Stimulated activated memory B cell treated with anti-CD40 and anti-IgM and Interleukin-4, amounts not matched to agents 10 μg/mL and 1 μg/mL and 100 μg/mL, for 72 hours (primary cell): ENCODE results near the gene ZC3H8.

ENCODE experiments used
- ATAC-seq: fragments of 150-1000 bp; cut with Tn5 transposase; 2 replicates; pipeline ENCODE4 v1.10.0; 2021
- H3K27ac Mint-ChIP-seq: one replicate; pipeline ENCODE4 v1.8.0; 2022; ENCODE audit warnings: mild to moderate bottlenecking, mixed read lengths
- H3K27me3 Mint-ChIP-seq: one replicate; pipeline ENCODE4 v1.8.0; 2022; ENCODE audit warnings: mixed read lengths
- H3K36me3 Mint-ChIP-seq: one replicate; pipeline ENCODE4 v1.8.0; 2022; ENCODE audit warnings: mixed read lengths
- H3K4me1 Mint-ChIP-seq: one replicate; pipeline ENCODE4 v1.8.0; 2022; ENCODE audit warnings: mixed read lengths
- H3K4me3 Mint-ChIP-seq: one replicate; pipeline ENCODE4 v1.8.0; 2022; ENCODE audit warnings: mild to moderate bottlenecking, moderate library complexity, mixed read lengths
- H3K9me3 Mint-ChIP-seq: one replicate; pipeline ENCODE4 v1.8.0; 2022; ENCODE audit warnings: mixed read lengths

Gene ZC3H8

DNA sequence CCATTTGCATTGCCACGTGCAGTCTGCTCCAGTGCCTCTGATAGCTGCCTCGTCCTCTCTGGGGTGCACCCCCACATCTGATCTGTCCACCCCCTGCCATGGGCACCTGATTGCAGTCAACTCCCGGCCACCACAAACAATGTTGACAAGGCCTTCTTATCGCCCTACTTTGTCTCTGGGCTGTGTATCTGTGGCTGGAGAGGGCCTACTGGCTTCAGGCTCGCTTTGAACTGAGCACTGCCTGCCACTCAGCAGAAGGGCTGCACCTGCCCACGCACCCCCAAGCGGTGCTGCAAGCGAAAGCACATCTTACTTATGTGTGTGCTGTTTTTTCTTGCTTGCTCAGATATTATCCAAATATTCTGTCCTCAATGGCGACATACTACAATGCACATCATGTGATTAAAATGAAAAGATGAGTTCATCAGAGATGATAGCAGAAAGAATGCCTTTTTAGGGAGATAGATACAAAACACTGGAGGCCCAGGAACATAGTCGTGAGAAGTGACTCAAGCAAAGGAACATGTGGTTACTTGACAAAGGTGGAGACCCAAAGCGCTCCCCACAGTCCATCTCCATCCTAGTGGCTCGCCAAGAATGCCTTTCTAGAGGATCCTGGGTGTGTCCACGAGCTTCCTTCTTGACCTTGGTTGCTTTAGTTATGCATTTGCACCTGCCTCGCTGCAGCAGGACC, 87.9 kb downstream of the ZC3H8 start:
- Mint-ChIP-seq H3K27ac (no peak overlapping the region), H3K4me1 (no peaks in the 10 kb centered on the region), H3K4me3 (no peak overlapping the region), H3K9me3 (no peaks in the 10 kb centered on the region), H3K27me3 (no peaks in the 10 kb centered on the region), H3K36me3 (no peaks in the 10 kb centered on the region)
- ATAC-seq, result no peak

GRCh38 chr2:112165296-112165695, 89.5 kb downstream of the ZC3H8 start:
- Mint-ChIP-seq H3K4me1 (peaks cover 3% of the 10 kb centered on the region), H3K4me3 (no peak overlapping the region), H3K27ac (no peak overlapping the region), H3K36me3 (no peaks in the 10 kb centered on the region), H3K27me3 (no peaks in the 10 kb centered on the region), H3K9me3 (no peaks in the 10 kb centered on the region)
- ATAC-seq, result no peak

DNA sequence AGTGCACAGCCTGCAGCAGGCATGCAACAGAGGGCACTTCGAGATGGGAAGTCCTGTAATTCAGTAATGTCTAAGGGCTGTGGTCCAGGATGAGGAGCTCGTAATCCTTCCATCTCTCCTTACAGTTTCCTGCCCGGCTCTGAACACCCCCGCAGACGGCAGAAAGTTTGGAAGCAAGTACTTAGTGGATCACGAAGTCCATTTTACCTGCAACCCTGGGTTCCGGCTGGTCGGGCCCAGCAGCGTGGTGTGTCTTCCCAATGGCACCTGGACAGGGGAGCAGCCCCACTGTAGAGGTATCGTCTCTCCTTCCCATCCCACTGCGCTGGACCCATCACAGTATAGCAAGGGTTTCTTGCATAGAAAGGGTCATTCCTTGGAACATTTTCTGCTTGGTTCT, 90.0 kb downstream of the ZC3H8 start:
- H3K4me3 Mint-ChIP-seq, result no peak overlapping the region
- H3K27ac Mint-ChIP-seq, result no peak overlapping the region
- H3K27me3 Mint-ChIP-seq, result no peaks in the 10 kb centered on the region
- H3K4me1 Mint-ChIP-seq, result peaks cover 5% of the 10 kb centered on the region
- H3K36me3 Mint-ChIP-seq, result no peaks in the 10 kb centered on the region
- no peak for ATAC-seq
- H3K9me3 Mint-ChIP-seq, result no peaks in the 10 kb centered on the region

GRCh38 chr2:112163541-112163981, 91.3 kb downstream of the ZC3H8 start:
- H3K4me1 Mint-ChIP-seq, result peaks cover 12% of the 10 kb centered on the region
- no peaks in the 10 kb centered on the region for H3K9me3 Mint-ChIP-seq
- H3K27me3 Mint-ChIP-seq, result no peaks in the 10 kb centered on the region
- ATAC-seq, result no peak
- H3K36me3 Mint-ChIP-seq, result no peaks in the 10 kb centered on the region
- no peak overlapping the region for H3K27ac Mint-ChIP-seq
- H3K4me3 Mint-ChIP-seq, result no peak overlapping the region

GRCh38 chr2:112162956-112163355, 91.9 kb downstream of the ZC3H8 start:
- no peaks in the 10 kb centered on the region for H3K36me3 Mint-ChIP-seq
- H3K9me3 Mint-ChIP-seq, result no peaks in the 10 kb centered on the region
- no peak overlapping the region for H3K27ac Mint-ChIP-seq
- H3K4me3 Mint-ChIP-seq, result no peak overlapping the region
- ATAC-seq, result no peak
- H3K4me1 Mint-ChIP-seq, result peaks cover 12% of the 10 kb centered on the region
- H3K27me3 Mint-ChIP-seq, result no peaks in the 10 kb centered on the region

DNA sequence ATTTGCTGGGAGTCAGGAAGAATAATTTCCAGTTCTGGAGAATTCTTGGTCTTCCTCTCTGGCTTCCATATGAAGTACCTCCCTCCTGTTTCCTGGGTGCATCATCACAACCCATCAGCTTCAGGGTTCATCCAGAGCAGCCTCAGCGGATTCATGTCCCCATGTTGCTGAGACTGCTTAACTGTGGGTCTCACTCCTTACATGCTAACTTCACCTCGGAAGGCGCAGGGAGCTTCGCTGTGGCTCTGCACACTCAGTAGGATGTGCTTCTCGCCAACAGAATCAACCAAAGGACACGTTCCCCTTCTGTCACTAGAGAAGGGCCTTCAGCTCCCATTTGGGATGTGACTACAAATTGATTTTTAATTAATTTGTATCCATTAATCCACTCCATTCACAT, 92.5 kb downstream of the ZC3H8 start:
- Mint-ChIP-seq H3K36me3 (no peaks in the 10 kb centered on the region), H3K4me3 (no peak overlapping the region), H3K27me3 (no peaks in the 10 kb centered on the region), H3K27ac (no peak overlapping the region), H3K9me3 (no peaks in the 10 kb centered on the region), H3K4me1 (peaks cover 12% of the 10 kb centered on the region)
- ATAC-seq, result no peak
